ENCODE measurements around the gene ZMYM4.

- TF ChIP-seq CTCF (IDR thresholded peaks at IDR 0.05), result no peak
- no peak for TF ChIP-seq TEAD1 (CRISPR knock-in tag; IDR thresholded peaks at IDR 0.05)
- TF ChIP-seq CDX4 (CRISPR knock-in tag; IDR thresholded peaks at IDR 0.05; ENCODE audit: borderline replicate concordance), result no peak
- TF ChIP-seq USF1 (CRISPR knock-in tag; IDR thresholded peaks at IDR 0.05), result no peak
- TF ChIP-seq E2F4 (CRISPR knock-in tag; IDR thresholded peaks at IDR 0.05; ENCODE audit: borderline replicate concordance, low read depth), result no peak
- no peak for TF ChIP-seq FOXJ3 (CRISPR knock-in tag; IDR thresholded peaks at IDR 0.05; ENCODE audit: borderline replicate concordance)
- TF ChIP-seq NR2C2 (CRISPR knock-in tag; IDR thresholded peaks at IDR 0.05), result no peak
- no peak for TF ChIP-seq ATF3 (CRISPR knock-in tag; conservative IDR thresholded peaks at IDR 0.05)
- TF ChIP-seq ZNF138 (CRISPR knock-in tag; conservative IDR thresholded peaks at IDR 0.05), result no peak
- no peak for TF ChIP-seq NR3C1 (CRISPR knock-in tag; conservative IDR thresholded peaks at IDR 0.05; ENCODE audit: low read depth)
- TF ChIP-seq CBFB (CRISPR knock-in tag; IDR thresholded peaks at IDR 0.05; ENCODE audit: low read depth), result no peak
- no peak for TF ChIP-seq ATF1 (CRISPR knock-in tag; IDR thresholded peaks at IDR 0.05)
- no peak for TF ChIP-seq ZSCAN18 (CRISPR knock-in tag; IDR thresholded peaks at IDR 0.05)
These were observed 36.9 kb downstream of the ZMYM4 start for GRCh38 chr1:35305383-35305782.

Data from WTC11 (cell line).